Muscle of leg (tissue), 11 donors: ENCODE results near the gene NTPCR. TPM values are rescaled to one million over a fixed set of nuclear protein-coding genes. Genes with fewer than 3 reads are reported as not detected.
A peak's percentile ranks its signal among the peaks of the same experiment; 100 is the strongest.

Experiments used
- DNase-seq: peaks from one replicate; pipeline ENCODE4 v3.0.0; 2013
- H3K27ac ChIP-seq: one replicate; pipeline ENCODE4 v1.5.1; 2013; ENCODE audit warnings: mild to moderate bottlenecking, low read length, control low read depth
- H3K27me3 ChIP-seq: one replicate; pipeline ENCODE4 v1.6.1; 2013; ENCODE audit warnings: low read length; ENCODE audit not compliant: control insufficient read depth, insufficient read depth
- H3K36me3 ChIP-seq: one replicate; pipeline ENCODE4 v1.6.1; 2013; ENCODE audit warnings: low read length; ENCODE audit not compliant: control insufficient read depth, insufficient read depth
- H3K4me1 ChIP-seq: one replicate; pipeline ENCODE4 v1.6.1; 2013; ENCODE audit warnings: low read length; ENCODE audit not compliant: control insufficient read depth, insufficient read depth
- H3K4me3 ChIP-seq: one replicate; pipeline ENCODE4 v1.5.1; 2013; ENCODE audit warnings: low read length, control low read depth
- H3K9me3 ChIP-seq: replicated peaks from 2 replicates; pipeline ENCODE4 v1.6.1; 2013; ENCODE audit warnings: low read depth, low read length; ENCODE audit not compliant: control insufficient read depth
- whole genome bisulfite sequencing: methylation state at CpG from one replicate; pipeline ENCODE4 v1.1.5; 2013; ENCODE audit warnings: missing lambda C conversion rate; ENCODE audit not compliant: insufficient coverage; 5-methylcytosine and 5-hydroxymethylcytosine counted together
- polyA plus RNA-seq, 8 donors: library from polyadenylated mRNA; unstranded; fragments of 120-200 nt; gene quantifications; one replicate each; pipeline versions ENCODE4 v1.2.1 to v1.2.3, GENCODE V29; 2013; ENCODE audit warnings: inconsistent platforms in 1 of 8, low replicate concordance in 1 of 8; ENCODE audit not compliant: insufficient read length in 8 of 8, insufficient read depth in 1 of 8
- total RNA-seq: library from RNA; stranded (reverse); fragments of 120-200 nt; gene quantifications from one replicate; pipeline ENCODE4 v1.2.4, GENCODE V29; 2013

NTPCR gene
- total and polyA plus RNA-seq, 9 donors = 28.2 to 47.0 (median 37.7) TPM

DNA sequence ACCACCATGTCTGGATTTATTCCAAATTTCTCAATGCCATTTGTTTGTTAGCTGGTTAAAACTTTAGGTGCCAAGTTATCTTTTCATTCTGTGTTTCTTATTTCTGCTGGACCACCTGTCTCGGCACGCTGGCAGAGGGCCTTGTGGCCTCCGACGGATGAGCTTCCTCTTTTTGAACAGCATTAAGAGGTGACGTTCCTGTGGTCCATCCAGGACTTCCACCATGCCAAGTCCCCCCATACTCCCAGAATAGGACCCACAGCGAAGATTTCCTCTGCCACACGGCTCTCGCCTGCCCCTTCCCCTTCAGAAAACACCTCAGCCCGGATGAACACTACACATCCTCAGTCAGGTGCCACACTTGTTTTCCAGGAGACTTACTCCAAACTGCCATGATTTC, 73.8 kb downstream of the NTPCR start:
- 85% methylated on average over 4 of the region's 9 CpGs for WGBS
- H3K4me3 ChIP-seq = no peak overlapping the region
- H3K36me3 ChIP-seq = no peaks in the 10 kb centered on the region
- no peaks in the 10 kb centered on the region for H3K27me3 ChIP-seq
- no peak overlapping the region for H3K27ac ChIP-seq
- H3K9me3 ChIP-seq = no peaks in the 10 kb centered on the region
- peaks cover 12% of the 10 kb centered on the region for H3K4me1 ChIP-seq
- DNase-seq = no peak

DNA sequence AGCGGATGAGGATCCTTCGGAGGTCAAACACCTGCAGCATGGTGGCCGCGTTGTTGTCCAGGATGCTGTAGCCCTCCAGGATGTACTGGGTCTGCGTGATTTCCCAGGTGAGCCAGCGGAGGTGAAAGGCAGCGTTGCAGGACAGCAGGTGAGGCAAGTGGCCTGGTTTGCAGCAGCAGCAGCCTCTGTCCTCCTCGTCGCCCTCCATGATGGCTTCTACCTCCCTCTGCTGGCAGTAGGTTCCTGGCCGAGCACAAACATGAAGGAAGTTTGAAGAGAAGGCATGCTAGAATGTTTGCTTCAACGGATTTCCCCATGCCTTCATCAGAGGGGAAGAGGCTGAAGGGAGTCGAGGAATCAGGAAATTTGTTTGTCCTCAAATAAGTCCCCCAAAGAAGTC, 74.7 kb downstream of the NTPCR start:
- H3K4me3 ChIP-seq = no peak overlapping the region
- H3K9me3 ChIP-seq = no peaks in the 10 kb centered on the region
- DNase-seq = peak; percentile 31
- no peak overlapping the region for H3K27ac ChIP-seq
- H3K27me3 ChIP-seq = no peaks in the 10 kb centered on the region
- H3K36me3 ChIP-seq = no peaks in the 10 kb centered on the region
- 79% methylated on average over 9 of the region's 12 CpGs for WGBS
- peaks cover 8% of the 10 kb centered on the region for H3K4me1 ChIP-seq

DNA sequence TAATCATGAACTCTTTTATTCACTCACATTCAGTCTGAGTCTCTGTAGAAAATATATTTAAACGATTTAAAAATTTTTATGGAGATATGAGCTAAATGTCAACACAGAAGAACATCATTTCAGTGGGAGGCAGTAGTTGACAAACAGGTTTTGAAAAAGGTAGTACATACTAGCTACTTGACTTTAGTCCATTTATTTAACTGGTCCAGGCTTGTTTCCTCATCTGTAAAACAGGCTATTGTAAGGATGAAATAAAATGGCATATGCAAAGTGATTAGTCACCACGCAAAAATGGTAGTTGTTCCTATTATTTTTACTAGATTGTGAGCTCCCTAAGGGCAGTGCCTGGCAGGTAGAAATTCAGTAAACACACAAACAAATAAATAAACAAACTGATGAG, 75.2 kb downstream of the NTPCR start:
- DNase-seq = no peak
- no CpG with 5 or more reads among the region's 2 CpGs for WGBS
- Histone ChIP-seq H3K4me1 (peaks cover 4% of the 10 kb centered on the region), H3K9me3 (no peaks in the 10 kb centered on the region), H3K27ac (no peak overlapping the region), H3K4me3 (no peak overlapping the region), H3K27me3 (no peaks in the 10 kb centered on the region), H3K36me3 (no peaks in the 10 kb centered on the region)

DNA sequence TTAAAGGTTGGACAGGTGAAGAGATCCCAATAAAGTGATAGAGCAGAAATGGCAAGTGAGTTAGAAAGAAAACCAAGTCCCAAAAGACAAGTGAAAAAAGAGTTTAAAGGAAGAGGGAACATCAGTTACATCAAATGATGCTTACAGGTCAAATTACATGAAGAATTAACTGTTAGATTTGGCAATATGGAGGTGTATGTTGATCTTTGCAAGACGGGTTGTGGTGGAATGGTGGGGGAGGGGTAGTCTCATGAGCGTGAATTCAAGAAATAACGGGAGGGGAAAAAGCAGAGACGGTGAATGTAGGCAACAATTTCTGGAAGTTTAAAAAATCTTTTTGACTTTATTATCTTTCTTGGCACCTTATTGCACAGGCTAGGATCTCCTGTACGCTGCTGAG, 76.6 kb downstream of the NTPCR start:
- Histone ChIP-seq H3K36me3 (no peaks in the 10 kb centered on the region), H3K4me1 (peaks cover 4% of the 10 kb centered on the region), H3K27me3 (no peaks in the 10 kb centered on the region), H3K4me3 (no peak overlapping the region), H3K27ac (no peak overlapping the region), H3K9me3 (no peaks in the 10 kb centered on the region)
- DNase-seq = no peak
- WGBS = 42% methylated on average over 2 of the region's 5 CpGs

DNA sequence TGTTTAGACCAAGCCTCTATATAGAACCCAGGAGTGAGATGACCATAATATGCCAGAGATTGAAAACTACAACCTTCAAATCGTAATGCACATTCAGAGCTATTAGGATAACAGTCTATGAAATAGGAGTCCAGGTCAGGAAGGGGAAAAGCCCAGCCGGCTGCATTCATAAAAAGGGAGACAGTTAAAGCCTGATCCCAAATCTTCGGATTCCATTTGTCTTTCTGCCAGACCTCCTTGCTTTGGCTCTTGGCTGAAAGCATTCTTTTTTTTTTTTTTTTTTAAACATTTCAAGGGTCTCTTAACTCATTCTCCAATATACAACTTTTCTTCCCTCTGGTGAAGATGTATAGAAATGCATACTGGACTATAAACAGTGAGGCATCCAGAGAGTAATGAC, 81.1 kb downstream of the NTPCR start:
- H3K9me3 ChIP-seq = no peaks in the 10 kb centered on the region
- peaks cover 7% of the 10 kb centered on the region for H3K4me1 ChIP-seq
- H3K4me3 ChIP-seq = no peak overlapping the region
- WGBS = 0% methylated on average over 1 of the region's 3 CpGs
- no peaks in the 10 kb centered on the region for H3K27me3 ChIP-seq
- H3K36me3 ChIP-seq = no peaks in the 10 kb centered on the region
- no peak overlapping the region for H3K27ac ChIP-seq
- DNase-seq = peak; percentile 81

DNA sequence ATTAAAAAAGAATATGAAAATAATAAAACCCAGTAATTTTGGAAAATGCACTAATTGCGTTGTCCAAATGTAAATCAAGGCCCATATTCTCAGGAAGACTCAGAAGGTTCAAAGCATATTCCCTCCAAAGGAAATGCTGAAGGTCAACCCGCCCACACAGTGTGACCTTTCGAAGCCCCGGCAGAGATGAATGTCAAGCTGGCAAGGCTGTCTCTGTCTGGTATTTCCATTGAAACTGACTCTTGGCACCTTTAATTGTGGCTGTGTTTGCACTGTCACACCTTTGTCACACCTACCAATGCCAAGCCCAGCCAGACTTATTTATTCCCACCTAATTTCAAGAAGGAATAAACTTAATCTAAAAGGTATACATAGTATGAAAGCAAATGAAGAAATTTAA, 82.5 kb downstream of the NTPCR start:
- no peak overlapping the region for H3K27ac ChIP-seq
- H3K36me3 ChIP-seq = no peaks in the 10 kb centered on the region
- no peaks in the 10 kb centered on the region for H3K27me3 ChIP-seq
- H3K4me3 ChIP-seq = no peak overlapping the region
- no peaks in the 10 kb centered on the region for H3K9me3 ChIP-seq
- H3K4me1 ChIP-seq = peaks cover 7% of the 10 kb centered on the region
- no peak for DNase-seq
- WGBS = 71% methylated on average over 4 of the region's 4 CpGs

DNA sequence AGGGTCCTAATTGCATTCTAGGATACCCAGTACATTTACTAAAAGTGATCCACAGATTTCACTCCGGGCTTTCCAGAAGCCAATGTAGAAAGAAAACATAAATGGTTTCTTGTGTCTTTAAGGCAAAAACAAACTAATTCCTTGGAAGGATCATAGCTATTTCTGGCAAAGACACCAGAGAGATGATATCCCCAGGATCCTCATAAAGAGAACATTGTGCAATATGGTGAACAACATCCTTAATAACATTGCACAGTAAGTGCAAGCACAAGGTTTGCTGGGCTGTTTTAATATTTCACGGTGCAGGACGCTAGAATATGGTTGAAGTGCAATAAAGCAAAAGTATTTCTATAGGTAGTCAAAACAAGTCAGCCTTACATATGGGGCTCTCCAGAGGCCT, 83.0 kb downstream of the NTPCR start:
- H3K27me3 ChIP-seq = no peaks in the 10 kb centered on the region
- peak; percentile 94 for DNase-seq
- H3K4me1 ChIP-seq = peaks cover 7% of the 10 kb centered on the region
- H3K9me3 ChIP-seq = no peaks in the 10 kb centered on the region
- H3K36me3 ChIP-seq = no peaks in the 10 kb centered on the region
- no peak overlapping the region for H3K27ac ChIP-seq
- WGBS = no CpG with 5 or more reads among the region's 3 CpGs
- H3K4me3 ChIP-seq = no peak overlapping the region

Other genes starting within 250 kb of the NTPCR start
- gene MAP10, start 145.2 kb upstream of the NTPCR start, total RNA-seq = 2.9 TPM
- 1 to 10 TPM; 2.2 to 3.5 (median 2.6) TPM for gene MAP10, start 145.2 kb upstream of the NTPCR start, polyA plus RNA-seq